ENCODE data around the gene RASAL1. TPM values are rescaled to one million over a fixed set of nuclear protein-coding genes. Genes with fewer than 3 reads are reported as not detected.
"Not testable (repeated sequence)": the region's sequence is repeated elsewhere in the genome, so short reads cannot be mapped to it uniquely, and the experiment has no call there.

RASAL1 gene
- total and polyA plus RNA-seq, 8 donors = 0.79 to 12.1 (median 2.6) TPM

DNA sequence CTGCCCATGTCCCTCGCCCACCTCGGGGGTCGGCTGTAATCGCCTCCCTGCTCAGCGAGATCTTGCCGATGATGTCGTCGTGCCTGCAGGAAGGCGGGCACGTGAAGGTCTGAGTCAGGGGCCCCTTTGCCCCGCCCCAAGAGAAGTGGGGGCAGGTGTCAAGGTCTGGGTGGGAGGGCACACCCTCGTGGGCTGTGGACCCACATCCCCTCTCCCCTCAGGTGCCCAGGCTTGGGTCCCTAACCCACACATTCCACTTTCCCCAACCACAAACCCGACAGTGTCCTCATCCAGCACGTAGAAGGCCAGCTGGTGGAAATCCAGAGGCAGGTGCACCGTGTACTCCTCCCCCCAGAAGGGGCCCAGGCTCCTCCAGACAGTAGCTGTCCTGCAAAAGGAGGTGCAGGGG, 7.8 kb downstream of the RASAL1 start:
- ATAC-seq (no peak), FAIRE-seq (no peak), DNase-seq (peak in 1 of 6 donors; percentile 23)
- no peak overlapping the region for H3K27ac ChIP-seq
- intact Hi-C loops (cut with DNase I) = no loop called here
- H3K27me3 ChIP-seq = no peaks in the 10 kb centered on the region
- no peaks in the 10 kb centered on the region for H3K4me1 ChIP-seq
- 40 to 43% methylated on average over 14 to 15 of the region's 15 CpGs for WGBS, 2 donors
- TF ChIP-seq, protein P1, sequence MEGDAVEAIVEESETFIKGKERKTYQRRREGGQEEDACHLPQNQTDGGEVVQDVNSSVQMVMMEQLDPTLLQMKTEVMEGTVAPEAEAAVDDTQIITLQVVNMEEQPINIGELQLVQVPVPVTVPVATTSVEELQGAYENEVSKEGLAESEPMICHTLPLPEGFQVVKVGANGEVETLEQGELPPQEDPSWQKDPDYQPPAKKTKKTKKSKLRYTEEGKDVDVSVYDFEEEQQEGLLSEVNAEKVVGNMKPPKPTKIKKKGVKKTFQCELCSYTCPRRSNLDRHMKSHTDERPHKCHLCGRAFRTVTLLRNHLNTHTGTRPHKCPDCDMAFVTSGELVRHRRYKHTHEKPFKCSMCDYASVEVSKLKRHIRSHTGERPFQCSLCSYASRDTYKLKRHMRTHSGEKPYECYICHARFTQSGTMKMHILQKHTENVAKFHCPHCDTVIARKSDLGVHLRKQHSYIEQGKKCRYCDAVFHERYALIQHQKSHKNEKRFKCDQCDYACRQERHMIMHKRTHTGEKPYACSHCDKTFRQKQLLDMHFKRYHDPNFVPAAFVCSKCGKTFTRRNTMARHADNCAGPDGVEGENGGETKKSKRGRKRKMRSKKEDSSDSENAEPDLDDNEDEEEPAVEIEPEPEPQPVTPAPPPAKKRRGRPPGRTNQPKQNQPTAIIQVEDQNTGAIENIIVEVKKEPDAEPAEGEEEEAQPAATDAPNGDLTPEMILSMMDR (IDR thresholded peaks at IDR 0.05) = no peak
- no peak overlapping the region for H3K4me3 ChIP-seq
- no peaks in the 10 kb centered on the region for H3K36me3 ChIP-seq
- no peaks in the 10 kb centered on the region for H3K9me3 ChIP-seq

DNA sequence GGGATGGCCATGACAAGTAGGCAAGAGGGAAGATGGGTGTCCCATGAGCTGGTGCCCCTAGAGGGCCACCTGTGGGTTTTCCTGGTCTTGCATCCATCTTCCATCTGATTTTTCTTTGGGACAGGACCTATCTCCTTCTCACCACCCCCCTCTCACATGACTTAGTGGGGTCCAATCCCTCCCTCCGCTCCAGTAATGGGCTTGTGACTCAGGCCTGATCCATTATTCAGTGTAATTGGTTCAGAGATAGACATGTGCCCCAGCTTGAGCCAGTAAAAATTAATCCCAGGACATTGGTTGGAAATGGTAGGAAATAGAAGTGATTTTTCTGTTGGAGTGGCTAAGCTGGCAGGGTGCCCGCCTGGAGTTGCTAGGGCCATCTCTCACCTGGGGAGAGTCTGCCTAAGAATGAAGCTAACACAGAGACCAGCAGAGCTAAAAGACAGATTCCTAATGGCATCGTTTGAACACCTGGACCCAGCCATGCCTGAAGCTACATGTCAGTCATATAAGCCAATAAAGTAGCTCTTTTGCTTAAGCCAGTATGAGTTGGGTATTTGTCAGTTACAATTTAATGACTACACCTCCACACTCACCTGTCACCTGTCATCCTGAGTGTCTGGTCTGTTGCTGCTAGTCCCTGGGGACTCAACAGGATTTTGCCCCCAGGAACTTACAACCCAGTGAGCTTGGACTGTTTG, 14.7 kb downstream of the RASAL1 start:
- H3K4me3 ChIP-seq = no peak overlapping the region
- no peaks in the 10 kb centered on the region for H3K36me3 ChIP-seq
- intact Hi-C loops (cut with DNase I) = no loop called here
- no peaks in the 10 kb centered on the region for H3K27me3 ChIP-seq
- TF ChIP-seq, protein P1 (IDR thresholded peaks at IDR 0.05) = no peak
- ATAC-seq (no peak), DNase-seq (peak in 1 of 6 donors; percentile 9), FAIRE-seq (no peak)
- H3K4me1 ChIP-seq = no peaks in the 10 kb centered on the region
- H3K27ac ChIP-seq = no peak overlapping the region
- 66 to 76% methylated on average over 3 of the region's 3 CpGs for WGBS, 2 donors
- no peaks in the 10 kb centered on the region for H3K9me3 ChIP-seq

DNA sequence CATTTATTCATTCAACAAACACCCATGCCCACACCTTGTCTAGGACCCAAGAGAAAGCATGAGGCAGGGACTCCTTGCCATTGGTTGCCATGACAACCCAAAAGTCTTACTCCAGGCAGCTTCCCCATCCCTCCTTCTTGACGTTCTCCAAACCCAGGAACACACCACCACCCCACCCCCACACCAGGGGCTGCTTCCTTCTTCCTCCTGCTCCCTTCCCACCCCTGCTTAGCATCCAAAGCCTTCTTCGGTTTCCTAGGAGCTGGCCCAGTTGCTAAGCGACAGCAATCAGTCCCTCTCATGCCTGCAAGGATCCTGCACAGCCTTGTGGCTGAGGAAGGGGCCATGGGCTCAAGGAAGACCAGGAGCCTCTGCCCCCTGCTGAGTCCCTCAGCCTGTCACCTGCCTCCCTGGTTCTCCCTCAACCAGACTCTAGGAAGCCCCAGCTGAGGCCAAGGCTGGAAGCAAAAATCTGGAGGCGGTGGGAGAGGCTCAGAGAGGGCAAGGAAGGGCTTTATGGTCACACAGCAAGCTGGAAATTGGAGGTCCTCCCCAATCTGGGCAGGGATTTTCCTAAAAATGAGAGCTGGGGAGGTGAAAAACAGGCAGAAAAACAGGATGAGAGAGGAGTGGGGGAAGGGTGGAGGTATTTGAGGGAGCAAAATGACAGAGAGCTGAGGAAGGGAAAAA, 15.4 kb downstream of the RASAL1 start:
- peak in 1 of 6 donors; percentile 15 for DNase-seq
- 40 to 42% methylated on average over 4 of the region's 4 CpGs for WGBS, 2 donors

DNA sequence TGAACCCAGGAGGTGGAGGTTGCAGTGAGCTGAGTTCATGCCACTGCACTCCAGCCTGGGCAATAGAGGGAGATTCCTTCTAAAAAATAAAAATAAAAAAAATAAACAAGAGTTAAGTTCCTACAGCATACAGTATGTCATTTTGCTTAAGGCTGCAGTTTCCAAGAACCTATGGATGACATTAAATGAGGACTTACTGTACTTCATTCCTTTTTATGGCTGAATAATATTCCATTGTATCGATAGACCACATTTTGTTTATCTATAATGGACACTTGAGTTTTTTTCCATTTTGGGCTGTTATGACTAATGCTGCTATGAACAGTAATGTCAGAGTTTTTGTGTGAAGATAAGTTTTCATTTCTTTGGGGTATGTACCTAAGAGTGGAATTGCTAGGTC, 17.4 kb downstream of the RASAL1 start:
- ATAC-seq = no peak
- FAIRE-seq = no peak
- 96 to 100% methylated on average over 1 of the region's 1 CpG for WGBS, 2 donors
- no peaks in the 10 kb centered on the region for H3K9me3 ChIP-seq
- intact Hi-C loops (cut with DNase I) = no loop called here
- no peaks in the 10 kb centered on the region for H3K4me1 ChIP-seq
- no peaks in the 10 kb centered on the region for H3K27me3 ChIP-seq
- no peak overlapping the region for H3K4me3 ChIP-seq
- TF ChIP-seq, protein P1 (IDR thresholded peaks at IDR 0.05) = no peak
- H3K27ac ChIP-seq = no peak overlapping the region
- DNase-seq = no peak
- H3K36me3 ChIP-seq = no peaks in the 10 kb centered on the region

More for the DNA sequence above, 15.4 kb downstream of the RASAL1 start:
- FAIRE-seq (no peak), ATAC-seq (no peak)
- Histone ChIP-seq H3K4me3 (no peak overlapping the region), H3K9me3 (no peaks in the 10 kb centered on the region), H3K27ac (no peak overlapping the region), H3K4me1 (no peaks in the 10 kb centered on the region), H3K36me3 (no peaks in the 10 kb centered on the region), H3K27me3 (no peaks in the 10 kb centered on the region)
- TF ChIP-seq, protein P1 (IDR thresholded peaks at IDR 0.05) = no peak
- intact Hi-C loops (cut with DNase I) = no loop called here

DNA sequence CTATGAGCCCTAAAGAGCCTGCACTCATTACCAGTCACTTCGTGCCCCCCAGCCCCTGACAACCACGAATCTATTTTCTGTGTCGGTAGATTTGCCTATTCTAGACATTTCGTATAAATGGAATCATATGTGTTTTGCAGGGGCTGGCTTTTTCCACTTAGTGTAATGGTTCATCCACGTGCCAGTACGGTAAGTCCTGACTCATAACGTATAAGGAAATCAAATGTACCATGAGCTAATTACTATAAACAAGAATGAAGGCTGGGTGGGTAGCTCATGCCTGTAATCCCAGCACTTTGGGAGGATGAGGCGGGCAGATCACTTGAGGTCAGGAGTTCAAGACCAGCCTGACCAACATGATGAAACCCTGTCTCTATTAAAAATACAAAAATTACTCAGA, 17.9 kb downstream of the RASAL1 start:
- FAIRE-seq; H3K27ac ChIP-seq; intact Hi-C loops (cut with DNase I): not testable (repeated sequence)

More for the DNA sequence above, 17.9 kb downstream of the RASAL1 start:
- H3K9me3 ChIP-seq, H3K4me3 ChIP-seq, H3K27me3 ChIP-seq, H3K36me3 ChIP-seq, ATAC-seq, H3K4me1 ChIP-seq: not testable (repeated sequence)
- 77% methylated on average over 8 of the region's 8 CpGs for WGBS, 2 donors
- DNase-seq = peak in 1 of 6 donors; percentile 1

All from pancreas (tissue), 10 donors.